GM23338 (cell line): ENCODE data around the gene MFSD11. TPM values are rescaled to one million over a fixed set of nuclear protein-coding genes. Genes with fewer than 3 reads are reported as not detected.

ENCODE experiments used
- ATAC-seq: fragments of 200-7000 bp; cut with Tn5 transposase; 3 replicates; pipeline ENCODE4 v1.9.1; 2020
- DNase-seq: peaks from one replicate; pipeline ENCODE4 v3.0.0-alpha.2; 2015; ENCODE audit warnings: low spot score
- H2AFZ ChIP-seq: fragments of 200-600 bp; sonication (generic); 2 replicates; pipeline ENCODE4 v1.8.0; 2016; ENCODE audit warnings: antibody characterized with exemption, mild to moderate bottlenecking, moderate library complexity
- H3F3A ChIP-seq: fragments of 200-600 bp; sonication (generic); replicated peaks from 2 replicates; pipeline ENCODE4 v1.8.0; 2017; ENCODE audit warnings: antibody characterized with exemption, mixed run types, low read depth
- H3K27ac ChIP-seq: fragments of 200-600 bp; sonication (generic); 2 replicates; pipeline ENCODE4 v1.6.1; 2016; ENCODE audit warnings: low read depth
- H3K27me3 ChIP-seq: fragments of 200-600 bp; sonication (generic); 2 replicates; pipeline ENCODE4 v1.8.0; 2016; ENCODE audit warnings: mild to moderate bottlenecking, mixed run types, moderate library complexity; ENCODE audit not compliant: insufficient read depth
- H3K36me3 ChIP-seq: fragments of 200-600 bp; sonication (generic); 2 replicates; pipeline ENCODE4 v1.8.0; 2016; ENCODE audit warnings: mild to moderate bottlenecking; ENCODE audit not compliant: insufficient read depth
- H3K4me1 ChIP-seq: fragments of 200-600 bp; sonication (generic); 2 replicates; pipeline ENCODE4 v1.8.0; 2016; ENCODE audit warnings: mild to moderate bottlenecking, moderate library complexity; ENCODE audit not compliant: insufficient read depth
- H3K4me2 ChIP-seq: fragments of 200-600 bp; sonication (generic); 2 replicates; pipeline ENCODE4 v1.7.1; 2017; ENCODE audit warnings: mixed run types
- H3K4me3 ChIP-seq: fragments of 200-600 bp; sonication (generic); 2 replicates; pipeline ENCODE4 v1.6.1; 2016; ENCODE audit warnings: mixed run types
- H3K79me2 ChIP-seq: fragments of 200-600 bp; sonication (generic); replicated peaks from 2 replicates; pipeline ENCODE4 v1.8.0; 2017; ENCODE audit warnings: mild to moderate bottlenecking; ENCODE audit not compliant: insufficient read depth
- H3K9me2 ChIP-seq: fragments of 200-600 bp; sonication (generic); 2 replicates; pipeline ENCODE4 v1.8.0; 2017; ENCODE audit not compliant: insufficient read depth
- H4K20me1 ChIP-seq: fragments of 200-600 bp; sonication (generic); replicated peaks from 2 replicates; pipeline ENCODE4 v1.8.0; 2017; ENCODE audit warnings: mild to moderate bottlenecking; ENCODE audit not compliant: insufficient read depth
- H3K27ac Mint-ChIP-seq: 2 replicates; pipeline ENCODE4 v1.8.0; 2020; ENCODE audit warnings: inconsistent platforms, mild to moderate bottlenecking, moderate library complexity, mixed read lengths
- H3K27me3 Mint-ChIP-seq: 3 replicates; pipeline ENCODE4 v1.8.0; 2022; ENCODE audit warnings: low read depth, mild to moderate bottlenecking, moderate library complexity, mixed read lengths, inconsistent platforms; ENCODE audit not compliant: insufficient read depth, poor library complexity
- H3K36me3 Mint-ChIP-seq: 3 replicates; pipeline ENCODE4 v1.8.0; 2021; ENCODE audit warnings: low read depth, mild to moderate bottlenecking, inconsistent platforms, moderate library complexity, mixed read lengths
- H3K4me1 Mint-ChIP-seq: 3 replicates; pipeline ENCODE4 v1.8.0; 2020; ENCODE audit warnings: mild to moderate bottlenecking, inconsistent platforms, mixed read lengths
- H3K4me3 Mint-ChIP-seq: 3 replicates; pipeline ENCODE4 v1.8.0; 2021; ENCODE audit warnings: moderate library complexity, mild to moderate bottlenecking, inconsistent platforms, mixed read lengths
- H3K9me3 Mint-ChIP-seq: 3 replicates; pipeline ENCODE4 v1.8.0; 2020; ENCODE audit warnings: moderate library complexity, mild to moderate bottlenecking, inconsistent platforms, mixed read lengths
- EZH2 ChIP-seq: fragments of 200-600 bp; sonication (generic); IDR thresholded peaks from one replicate; pipeline ENCODE4 v1.8.0; 2017; ENCODE audit warnings: antibody characterized with exemption, mild to moderate bottlenecking, low read depth; ENCODE audit not compliant: unreplicated experiment
- JUNB ChIP-seq: IDR thresholded peaks from one replicate; pipeline ENCODE4 v1.6.1; 2016; ENCODE audit warnings: antibody characterized with exemption; ENCODE audit not compliant: unreplicated experiment
- NANOG ChIP-seq: IDR thresholded peaks from 2 replicates; pipeline ENCODE4 v1.6.1; 2016; ENCODE audit warnings: antibody characterized with exemption, borderline replicate concordance
- POLR2AphosphoS5 ChIP-seq: IDR thresholded peaks from 2 replicates; pipeline ENCODE4 v1.6.1; 2016; ENCODE audit warnings: antibody characterized with exemption, low read depth
- STAT1 ChIP-seq: IDR thresholded peaks from one replicate; pipeline ENCODE4 v1.6.1; 2016; ENCODE audit warnings: antibody characterized with exemption; ENCODE audit not compliant: unreplicated experiment
- ZNF114 ChIP-seq: fragments of 250-450 bp; sonication (Bioruptor Pico); IDR thresholded peaks from 2 replicates; pipeline ENCODE4 v1.5.0; 2020; ENCODE audit warnings: mild to moderate bottlenecking, moderate library complexity
- polyA plus RNA-seq: library from polyadenylated mRNA; unstranded; fragments of >200 nt; fragmentation: Nextera tagmentation; extraction: Ambion mirVana; gene quantifications from 2 replicates; pipeline ENCODE4 v1.2.1, GENCODE V29; 2016
- total RNA-seq: library from RNA; depleted of rRNA; stranded (reverse); fragments of >200 nt; shearing (Covaris generic); gene quantifications from 2 replicates; pipeline ENCODE4 v1.2.3, GENCODE V29; 2014
- TF ChIP-seq, protein P1 (sequence below): IDR thresholded peaks from one replicate; pipeline ENCODE4 v1.6.1; 2018; ENCODE audit warnings: antibody characterized with exemption; ENCODE audit not compliant: unreplicated experiment
- TF ChIP-seq, protein P2 (sequence below): IDR thresholded peaks from 2 replicates; pipeline ENCODE4 v1.6.1; 2016; ENCODE audit warnings: antibody characterized with exemption
- TF ChIP-seq, protein P3 (sequence below): fragments of 250-450 bp; sonication (Bioruptor Pico); IDR thresholded peaks from 2 replicates; pipeline ENCODE4 v1.5.0; 2020; ENCODE audit warnings: mild to moderate bottlenecking, moderate library complexity
- TF ChIP-seq, protein P4 (sequence below), 2 experiments: fragments of 200-600 bp in 1 of 2; sonication (generic) in 1 of 2; conservative IDR thresholded peaks; 2 replicates each; pipeline versions ENCODE4 v1.5.1 to v1.6.1; 2016 to 2017; ENCODE audit warnings: antibody characterized with exemption in 2 of 2, low read depth in 2 of 2, mild to moderate bottlenecking in 2 of 2, moderate library complexity in 1 of 2

MFSD11 gene
- total and polyA plus RNA-seq, 2 experiments from 2014 or later = 10.2 to 35.3 TPM

DNA sequence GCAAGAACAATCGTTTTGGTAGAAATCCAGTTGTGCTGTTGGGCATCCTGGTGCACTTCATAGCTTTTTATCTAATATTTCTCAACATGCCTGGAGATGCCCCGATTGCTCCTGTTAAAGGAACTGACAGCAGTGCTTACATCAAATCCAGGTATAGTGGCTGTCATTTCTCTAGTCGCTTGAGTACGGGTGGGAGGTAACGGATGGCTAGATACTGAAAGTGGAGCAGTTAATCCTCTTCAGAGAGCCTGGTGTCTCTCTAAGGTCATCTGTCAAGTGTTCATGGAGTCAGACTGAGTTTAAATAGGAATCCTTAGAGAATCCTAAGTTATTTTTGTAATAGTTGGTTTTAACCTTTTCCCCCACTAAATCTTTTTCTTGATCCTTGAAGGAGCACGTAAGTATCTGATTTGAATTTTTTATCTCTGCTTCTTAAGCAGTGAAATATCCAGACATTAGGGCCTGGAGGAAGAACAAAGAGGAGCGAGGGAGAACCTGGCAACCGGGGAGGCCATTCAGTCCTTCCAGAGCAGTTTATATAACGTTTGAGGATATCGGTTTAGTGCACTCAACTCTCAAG, 37.2 kb downstream of the MFSD11 start (continued):
- TF ChIP-seq, protein P1, sequence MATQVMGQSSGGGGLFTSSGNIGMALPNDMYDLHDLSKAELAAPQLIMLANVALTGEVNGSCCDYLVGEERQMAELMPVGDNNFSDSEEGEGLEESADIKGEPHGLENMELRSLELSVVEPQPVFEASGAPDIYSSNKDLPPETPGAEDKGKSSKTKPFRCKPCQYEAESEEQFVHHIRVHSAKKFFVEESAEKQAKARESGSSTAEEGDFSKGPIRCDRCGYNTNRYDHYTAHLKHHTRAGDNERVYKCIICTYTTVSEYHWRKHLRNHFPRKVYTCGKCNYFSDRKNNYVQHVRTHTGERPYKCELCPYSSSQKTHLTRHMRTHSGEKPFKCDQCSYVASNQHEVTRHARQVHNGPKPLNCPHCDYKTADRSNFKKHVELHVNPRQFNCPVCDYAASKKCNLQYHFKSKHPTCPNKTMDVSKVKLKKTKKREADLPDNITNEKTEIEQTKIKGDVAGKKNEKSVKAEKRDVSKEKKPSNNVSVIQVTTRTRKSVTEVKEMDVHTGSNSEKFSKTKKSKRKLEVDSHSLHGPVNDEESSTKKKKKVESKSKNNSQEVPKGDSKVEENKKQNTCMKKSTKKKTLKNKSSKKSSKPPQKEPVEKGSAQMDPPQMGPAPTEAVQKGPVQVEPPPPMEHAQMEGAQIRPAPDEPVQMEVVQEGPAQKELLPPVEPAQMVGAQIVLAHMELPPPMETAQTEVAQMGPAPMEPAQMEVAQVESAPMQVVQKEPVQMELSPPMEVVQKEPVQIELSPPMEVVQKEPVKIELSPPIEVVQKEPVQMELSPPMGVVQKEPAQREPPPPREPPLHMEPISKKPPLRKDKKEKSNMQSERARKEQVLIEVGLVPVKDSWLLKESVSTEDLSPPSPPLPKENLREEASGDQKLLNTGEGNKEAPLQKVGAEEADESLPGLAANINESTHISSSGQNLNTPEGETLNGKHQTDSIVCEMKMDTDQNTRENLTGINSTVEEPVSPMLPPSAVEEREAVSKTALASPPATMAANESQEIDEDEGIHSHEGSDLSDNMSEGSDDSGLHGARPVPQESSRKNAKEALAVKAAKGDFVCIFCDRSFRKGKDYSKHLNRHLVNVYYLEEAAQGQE = no peak
- no peak for TF ChIP-seq STAT1
- no peak for TF ChIP-seq NANOG
- no peak for TF ChIP-seq EZH2
- no peak for TF ChIP-seq POLR2AphosphoS5
- TF ChIP-seq, protein P2, sequence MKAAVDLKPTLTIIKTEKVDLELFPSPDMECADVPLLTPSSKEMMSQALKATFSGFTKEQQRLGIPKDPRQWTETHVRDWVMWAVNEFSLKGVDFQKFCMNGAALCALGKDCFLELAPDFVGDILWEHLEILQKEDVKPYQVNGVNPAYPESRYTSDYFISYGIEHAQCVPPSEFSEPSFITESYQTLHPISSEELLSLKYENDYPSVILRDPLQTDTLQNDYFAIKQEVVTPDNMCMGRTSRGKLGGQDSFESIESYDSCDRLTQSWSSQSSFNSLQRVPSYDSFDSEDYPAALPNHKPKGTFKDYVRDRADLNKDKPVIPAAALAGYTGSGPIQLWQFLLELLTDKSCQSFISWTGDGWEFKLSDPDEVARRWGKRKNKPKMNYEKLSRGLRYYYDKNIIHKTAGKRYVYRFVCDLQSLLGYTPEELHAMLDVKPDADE = no peak
- no peak for TF ChIP-seq JUNB
- no peak for TF ChIP-seq ZNF114 (CRISPR knock-in tag)

DNA sequence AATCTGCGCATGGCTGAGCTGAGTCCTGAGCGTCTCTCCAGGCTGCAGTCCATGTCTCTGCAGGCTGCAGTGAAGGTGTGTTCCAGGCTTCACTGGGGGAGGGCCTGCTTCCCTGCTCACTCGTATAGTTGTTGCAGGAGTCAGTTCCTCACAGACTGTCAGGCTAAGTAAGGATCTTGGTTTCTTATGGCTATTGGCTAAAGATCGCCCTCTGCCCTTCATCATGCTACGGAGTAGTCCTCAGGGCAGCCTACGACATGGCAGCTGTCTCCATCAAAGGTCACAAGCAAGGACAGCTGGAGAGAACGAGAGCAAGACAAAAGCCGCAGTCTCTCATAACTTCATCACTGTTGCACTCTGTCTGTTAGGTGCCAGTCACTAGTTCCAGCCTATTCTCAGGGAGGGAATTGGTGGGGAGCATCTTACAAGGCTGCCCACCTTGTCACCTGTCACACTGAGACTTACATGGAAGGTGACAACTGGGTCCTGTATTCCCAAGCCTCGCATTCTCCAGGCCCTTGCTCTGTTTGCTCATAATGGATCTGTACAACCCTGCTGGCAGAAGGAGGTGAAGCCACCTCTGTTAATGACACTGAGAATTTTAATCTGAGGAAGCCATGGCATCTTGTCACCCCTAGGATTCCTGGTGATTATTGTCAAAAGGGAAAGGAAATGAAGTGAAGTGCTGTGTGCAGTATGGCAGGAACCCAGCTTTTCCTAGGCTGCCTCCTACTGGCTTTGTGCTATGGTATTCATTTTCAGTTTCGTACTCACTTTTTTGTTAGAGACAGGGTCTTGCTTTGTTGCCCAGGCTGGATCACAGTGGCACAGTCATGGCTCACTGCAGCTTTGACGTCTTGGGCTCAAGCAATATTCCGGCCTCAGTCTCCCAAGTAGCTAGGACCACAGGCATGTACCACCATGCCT, 43.4 kb downstream of the MFSD11 start:
- H3K4me3 Mint-ChIP-seq = no peak overlapping the region
- ATAC-seq (peak; percentile 73), DNase-seq (peak; percentile 32)
- H3K36me3 Mint-ChIP-seq = peaks cover 15% of the 10 kb centered on the region; the same call in 2 of the 3 replicates
- Histone ChIP-seq H3K4me3 (no peak overlapping the region), H3K4me1 (no peaks in the 10 kb centered on the region), H2AFZ (no peak overlapping the region), H3K9me2 (no peaks in the 10 kb centered on the region), H4K20me1 (no peaks in the 10 kb centered on the region), H3K4me2 (no peak overlapping the region), H3K27me3 (no peaks in the 10 kb centered on the region), H3K36me3 (0 out of 2 replicates have a peak, but pooled peaks cover 4% of the 10 kb centered on the region), H3F3A (no peaks in the 10 kb centered on the region), H3K79me2 (no peaks in the 10 kb centered on the region), H3K27ac (no peak overlapping the region)
- no peaks in the 10 kb centered on the region; the same call in 2 of the 3 replicates for H3K4me1 Mint-ChIP-seq
- peaks cover 2% of the 10 kb centered on the region for H3K27me3 Mint-ChIP-seq
- H3K9me3 Mint-ChIP-seq = no peaks in the 10 kb centered on the region
- H3K27ac Mint-ChIP-seq = no peak overlapping the region
- no peak for TF ChIP-seq JUNB
- TF ChIP-seq, protein P3, sequence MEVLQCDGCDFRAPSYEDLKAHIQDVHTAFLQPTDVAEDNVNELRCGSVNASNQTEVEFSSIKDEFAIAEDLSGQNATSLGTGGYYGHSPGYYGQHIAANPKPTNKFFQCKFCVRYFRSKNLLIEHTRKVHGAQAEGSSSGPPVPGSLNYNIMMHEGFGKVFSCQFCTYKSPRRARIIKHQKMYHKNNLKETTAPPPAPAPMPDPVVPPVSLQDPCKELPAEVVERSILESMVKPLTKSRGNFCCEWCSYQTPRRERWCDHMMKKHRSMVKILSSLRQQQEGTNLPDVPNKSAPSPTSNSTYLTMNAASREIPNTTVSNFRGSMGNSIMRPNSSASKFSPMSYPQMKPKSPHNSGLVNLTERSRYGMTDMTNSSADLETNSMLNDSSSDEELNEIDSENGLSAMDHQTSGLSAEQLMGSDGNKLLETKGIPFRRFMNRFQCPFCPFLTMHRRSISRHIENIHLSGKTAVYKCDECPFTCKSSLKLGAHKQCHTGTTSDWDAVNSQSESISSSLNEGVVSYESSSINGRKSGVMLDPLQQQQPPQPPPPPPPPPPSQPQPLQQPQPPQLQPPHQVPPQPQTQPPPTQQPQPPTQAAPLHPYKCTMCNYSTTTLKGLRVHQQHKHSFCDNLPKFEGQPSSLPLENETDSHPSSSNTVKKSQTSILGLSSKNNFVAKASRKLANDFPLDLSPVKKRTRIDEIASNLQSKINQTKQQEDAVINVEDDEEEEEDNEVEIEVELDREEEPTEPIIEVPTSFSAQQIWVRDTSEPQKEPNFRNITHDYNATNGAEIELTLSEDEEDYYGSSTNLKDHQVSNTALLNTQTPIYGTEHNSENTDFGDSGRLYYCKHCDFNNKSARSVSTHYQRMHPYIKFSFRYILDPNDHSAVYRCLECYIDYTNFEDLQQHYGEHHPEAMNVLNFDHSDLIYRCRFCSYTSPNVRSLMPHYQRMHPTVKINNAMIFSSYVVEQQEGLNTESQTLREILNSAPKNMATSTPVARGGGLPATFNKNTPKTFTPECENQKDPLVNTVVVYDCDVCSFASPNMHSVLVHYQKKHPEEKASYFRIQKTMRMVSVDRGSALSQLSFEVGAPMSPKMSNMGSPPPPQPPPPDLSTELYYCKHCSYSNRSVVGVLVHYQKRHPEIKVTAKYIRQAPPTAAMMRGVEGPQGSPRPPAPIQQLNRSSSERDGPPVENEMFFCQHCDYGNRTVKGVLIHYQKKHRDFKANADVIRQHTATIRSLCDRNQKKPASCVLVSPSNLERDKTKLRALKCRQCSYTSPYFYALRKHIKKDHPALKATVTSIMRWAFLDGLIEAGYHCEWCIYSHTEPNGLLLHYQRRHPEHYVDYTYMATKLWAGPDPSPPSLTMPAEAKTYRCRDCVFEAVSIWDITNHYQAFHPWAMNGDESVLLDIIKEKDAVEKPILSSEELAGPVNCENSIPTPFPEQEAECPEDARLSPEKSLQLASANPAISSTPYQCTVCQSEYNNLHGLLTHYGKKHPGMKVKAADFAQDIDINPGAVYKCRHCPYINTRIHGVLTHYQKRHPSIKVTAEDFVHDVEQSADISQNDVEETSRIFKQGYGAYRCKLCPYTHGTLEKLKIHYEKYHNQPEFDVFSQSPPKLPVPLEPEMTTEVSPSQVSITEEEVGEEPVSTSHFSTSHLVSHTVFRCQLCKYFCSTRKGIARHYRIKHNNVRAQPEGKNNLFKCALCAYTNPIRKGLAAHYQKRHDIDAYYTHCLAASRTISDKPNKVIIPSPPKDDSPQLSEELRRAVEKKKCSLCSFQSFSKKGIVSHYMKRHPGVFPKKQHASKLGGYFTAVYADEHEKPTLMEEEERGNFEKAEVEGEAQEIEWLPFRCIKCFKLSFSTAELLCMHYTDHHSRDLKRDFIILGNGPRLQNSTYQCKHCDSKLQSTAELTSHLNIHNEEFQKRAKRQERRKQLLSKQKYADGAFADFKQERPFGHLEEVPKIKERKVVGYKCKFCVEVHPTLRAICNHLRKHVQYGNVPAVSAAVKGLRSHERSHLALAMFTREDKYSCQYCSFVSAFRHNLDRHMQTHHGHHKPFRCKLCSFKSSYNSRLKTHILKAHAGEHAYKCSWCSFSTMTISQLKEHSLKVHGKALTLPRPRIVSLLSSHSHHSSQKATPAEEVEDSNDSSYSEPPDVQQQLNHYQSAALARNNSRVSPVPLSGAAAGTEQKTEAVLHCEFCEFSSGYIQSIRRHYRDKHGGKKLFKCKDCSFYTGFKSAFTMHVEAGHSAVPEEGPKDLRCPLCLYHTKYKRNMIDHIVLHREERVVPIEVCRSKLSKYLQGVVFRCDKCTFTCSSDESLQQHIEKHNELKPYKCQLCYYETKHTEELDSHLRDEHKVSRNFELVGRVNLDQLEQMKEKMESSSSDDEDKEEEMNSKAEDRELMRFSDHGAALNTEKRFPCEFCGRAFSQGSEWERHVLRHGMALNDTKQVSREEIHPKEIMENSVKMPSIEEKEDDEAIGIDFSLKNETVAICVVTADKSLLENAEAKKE = no peak
- no peak for TF ChIP-seq NANOG
- no peak for TF ChIP-seq POLR2AphosphoS5
- TF ChIP-seq, protein P4, sequence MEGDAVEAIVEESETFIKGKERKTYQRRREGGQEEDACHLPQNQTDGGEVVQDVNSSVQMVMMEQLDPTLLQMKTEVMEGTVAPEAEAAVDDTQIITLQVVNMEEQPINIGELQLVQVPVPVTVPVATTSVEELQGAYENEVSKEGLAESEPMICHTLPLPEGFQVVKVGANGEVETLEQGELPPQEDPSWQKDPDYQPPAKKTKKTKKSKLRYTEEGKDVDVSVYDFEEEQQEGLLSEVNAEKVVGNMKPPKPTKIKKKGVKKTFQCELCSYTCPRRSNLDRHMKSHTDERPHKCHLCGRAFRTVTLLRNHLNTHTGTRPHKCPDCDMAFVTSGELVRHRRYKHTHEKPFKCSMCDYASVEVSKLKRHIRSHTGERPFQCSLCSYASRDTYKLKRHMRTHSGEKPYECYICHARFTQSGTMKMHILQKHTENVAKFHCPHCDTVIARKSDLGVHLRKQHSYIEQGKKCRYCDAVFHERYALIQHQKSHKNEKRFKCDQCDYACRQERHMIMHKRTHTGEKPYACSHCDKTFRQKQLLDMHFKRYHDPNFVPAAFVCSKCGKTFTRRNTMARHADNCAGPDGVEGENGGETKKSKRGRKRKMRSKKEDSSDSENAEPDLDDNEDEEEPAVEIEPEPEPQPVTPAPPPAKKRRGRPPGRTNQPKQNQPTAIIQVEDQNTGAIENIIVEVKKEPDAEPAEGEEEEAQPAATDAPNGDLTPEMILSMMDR (conservative IDR thresholded peaks at IDR 0.05; ENCODE audit: low read depth in 2 of 2) = peak in 1 of 2 experiments; percentile 46; a peak in 2 of 4 replicates
